Progenitor cell of endocrine pancreas (in vitro differentiated cells): ENCODE results near the gene LHFPL2. TPM values are rescaled to one million over a fixed set of nuclear protein-coding genes. Genes with fewer than 3 reads are reported as not detected.
"Not testable (repeated sequence)": the region's sequence is repeated elsewhere in the genome, so short reads cannot be mapped to it uniquely, and the experiment has no call there.

Experiments used
- DNase-seq: peaks from one replicate; pipeline ENCODE4 v3.0.0; 2021; ENCODE audit warnings: low spot score; ENCODE audit not compliant: unreplicated experiment
- H3K27ac Mint-ChIP-seq: 2 replicates; pipeline ENCODE4 v1.8.0; 2021; ENCODE audit warnings: mild to moderate bottlenecking, moderate library complexity, mixed read lengths
- H3K27me3 Mint-ChIP-seq: 2 replicates; pipeline ENCODE4 v1.8.0; 2021; ENCODE audit warnings: mixed read lengths
- H3K36me3 Mint-ChIP-seq: 2 replicates; pipeline ENCODE4 v1.8.0; 2022; ENCODE audit warnings: mixed read lengths; ENCODE audit not compliant: insufficient read depth
- H3K4me1 Mint-ChIP-seq: 2 replicates; pipeline ENCODE4 v1.8.0; 2021; ENCODE audit warnings: low read depth, mixed read lengths
- H3K4me3 Mint-ChIP-seq: 2 replicates; pipeline ENCODE4 v1.8.0; 2021; ENCODE audit warnings: low read depth, mild to moderate bottlenecking, moderate library complexity, mixed read lengths
- H3K9me3 Mint-ChIP-seq: 2 replicates; pipeline ENCODE4 v1.8.0; 2021; ENCODE audit warnings: low read depth, mixed read lengths
- total RNA-seq: library from RNA; stranded (reverse); gene quantifications from 2 replicates; pipeline ENCODE4 v1.2.1, GENCODE V29; 2021
- TF ChIP-seq, protein P1 (sequence below): fragments of 200-600 bp; sonication (generic); IDR thresholded peaks from one replicate; pipeline ENCODE4 v1.5.0; 2021; ENCODE audit warnings: antibody characterized with exemption, mild to moderate bottlenecking; ENCODE audit not compliant: unreplicated experiment

Gene LHFPL2
- total RNA-seq, 1 donor from 2014 or later = 15.0 TPM

GRCh38 chr5:78667461-78668103 is 19.0 kb upstream of the LHFPL2 start:
- no peak overlapping the region for H3K27ac Mint-ChIP-seq
- H3K36me3 Mint-ChIP-seq = no peaks in the 10 kb centered on the region
- H3K9me3 Mint-ChIP-seq = no peaks in the 10 kb centered on the region
- H3K4me1 Mint-ChIP-seq = peaks cover 3% of the 10 kb centered on the region
- TF ChIP-seq, protein P1, sequence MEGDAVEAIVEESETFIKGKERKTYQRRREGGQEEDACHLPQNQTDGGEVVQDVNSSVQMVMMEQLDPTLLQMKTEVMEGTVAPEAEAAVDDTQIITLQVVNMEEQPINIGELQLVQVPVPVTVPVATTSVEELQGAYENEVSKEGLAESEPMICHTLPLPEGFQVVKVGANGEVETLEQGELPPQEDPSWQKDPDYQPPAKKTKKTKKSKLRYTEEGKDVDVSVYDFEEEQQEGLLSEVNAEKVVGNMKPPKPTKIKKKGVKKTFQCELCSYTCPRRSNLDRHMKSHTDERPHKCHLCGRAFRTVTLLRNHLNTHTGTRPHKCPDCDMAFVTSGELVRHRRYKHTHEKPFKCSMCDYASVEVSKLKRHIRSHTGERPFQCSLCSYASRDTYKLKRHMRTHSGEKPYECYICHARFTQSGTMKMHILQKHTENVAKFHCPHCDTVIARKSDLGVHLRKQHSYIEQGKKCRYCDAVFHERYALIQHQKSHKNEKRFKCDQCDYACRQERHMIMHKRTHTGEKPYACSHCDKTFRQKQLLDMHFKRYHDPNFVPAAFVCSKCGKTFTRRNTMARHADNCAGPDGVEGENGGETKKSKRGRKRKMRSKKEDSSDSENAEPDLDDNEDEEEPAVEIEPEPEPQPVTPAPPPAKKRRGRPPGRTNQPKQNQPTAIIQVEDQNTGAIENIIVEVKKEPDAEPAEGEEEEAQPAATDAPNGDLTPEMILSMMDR = no peak
- no peak overlapping the region for H3K4me3 Mint-ChIP-seq
- H3K27me3 Mint-ChIP-seq = peaks cover 33% of the 10 kb centered on the region
- no peak for DNase-seq

GRCh38 chr5:78666975-78667374 is 18.4 kb upstream of the LHFPL2 start:
- not testable (repeated sequence) for H3K36me3 Mint-ChIP-seq, DNase-seq, H3K4me1 Mint-ChIP-seq, H3K9me3 Mint-ChIP-seq, H3K4me3 Mint-ChIP-seq, H3K27ac Mint-ChIP-seq
- H3K27me3 Mint-ChIP-seq = peaks cover 30% of the 10 kb centered on the region

GRCh38 chr5:78666041-78666444 is 17.5 kb upstream of the LHFPL2 start:
- no peak overlapping the region for H3K27ac Mint-ChIP-seq
- H3K4me1 Mint-ChIP-seq = peaks cover 3% of the 10 kb centered on the region
- H3K36me3 Mint-ChIP-seq = no peaks in the 10 kb centered on the region
- no peaks in the 10 kb centered on the region for H3K9me3 Mint-ChIP-seq
- DNase-seq = no peak
- TF ChIP-seq, protein P1 = no peak
- H3K27me3 Mint-ChIP-seq = peaks cover 30% of the 10 kb centered on the region
- no peak overlapping the region for H3K4me3 Mint-ChIP-seq

- Mint-ChIP-seq H3K9me3 (no peaks in the 10 kb centered on the region), H3K36me3 (no peaks in the 10 kb centered on the region), H3K27ac (no peak overlapping the region), H3K27me3 (peaks cover 25% of the 10 kb centered on the region), H3K4me3 (no peak overlapping the region), H3K4me1 (peaks cover 4% of the 10 kb centered on the region)
- no peak for DNase-seq
- TF ChIP-seq, protein P1 = no peak
Measured at GRCh38 chr5:78665534-78665933, 17.0 kb upstream of the LHFPL2 start.

DNA sequence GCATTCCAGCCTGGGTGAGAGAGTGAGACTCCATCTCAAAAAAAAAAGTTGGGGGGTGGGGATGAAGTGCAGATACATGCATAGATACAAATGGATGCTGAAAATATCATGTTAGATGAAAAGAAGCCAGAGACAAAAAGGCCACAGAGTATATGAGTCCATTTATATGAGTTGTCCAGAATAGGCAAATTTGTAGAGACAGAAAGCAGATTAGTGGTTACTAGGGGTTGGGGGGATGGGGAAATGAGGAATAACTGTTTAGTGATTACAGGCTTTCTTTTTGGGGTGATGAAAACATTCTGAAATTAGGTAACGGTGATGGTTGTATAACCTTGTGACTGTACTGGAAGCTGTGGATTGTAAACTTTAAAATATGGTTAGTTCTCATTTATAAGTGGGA is 13.8 kb upstream of the LHFPL2 start:
- peaks cover 18% of the 10 kb centered on the region for H3K4me1 Mint-ChIP-seq
- no peak overlapping the region for H3K27ac Mint-ChIP-seq
- H3K9me3 Mint-ChIP-seq = no peaks in the 10 kb centered on the region

DNA sequence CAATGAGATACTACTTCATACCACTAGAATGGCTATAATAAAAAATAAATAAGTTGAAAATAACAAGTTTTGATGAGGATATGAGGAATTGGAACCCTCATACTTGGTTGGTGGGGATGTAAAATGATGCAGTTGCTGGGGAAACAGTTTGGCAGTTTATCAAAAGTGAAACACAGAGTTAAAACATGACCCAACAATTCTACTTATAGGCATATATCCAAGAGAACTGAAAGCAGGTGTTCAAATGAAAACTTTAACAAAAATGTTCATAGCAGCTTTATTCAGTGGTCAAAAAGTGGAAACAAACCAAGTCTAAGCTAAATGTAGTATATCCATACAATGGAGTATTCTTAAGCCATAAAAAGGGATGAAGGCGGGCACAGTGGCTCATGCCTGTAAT is 13.1 kb upstream of the LHFPL2 start:
- H3K27me3 Mint-ChIP-seq = peaks cover 14% of the 10 kb centered on the region
- no peaks in the 10 kb centered on the region for H3K36me3 Mint-ChIP-seq
- no peak overlapping the region for H3K27ac Mint-ChIP-seq
- peaks cover 18% of the 10 kb centered on the region for H3K4me1 Mint-ChIP-seq
- no peak overlapping the region for H3K4me3 Mint-ChIP-seq
- no peaks in the 10 kb centered on the region for H3K9me3 Mint-ChIP-seq
- TF ChIP-seq, protein P1 = no peak
- no peak for DNase-seq

More for the DNA sequence above, 13.8 kb upstream of the LHFPL2 start:
- H3K36me3 Mint-ChIP-seq = no peaks in the 10 kb centered on the region
- TF ChIP-seq, protein P1 = no peak
- peaks cover 15% of the 10 kb centered on the region for H3K27me3 Mint-ChIP-seq
- DNase-seq = no peak
- H3K4me3 Mint-ChIP-seq = no peak overlapping the region
